ENCODE measurements around the gene LARGE2. TPM values are rescaled to one million over a fixed set of nuclear protein-coding genes. Genes with fewer than 3 reads are reported as not detected.

The LARGE2 gene
- total and polyA plus RNA-seq, 9 of the 15 experiments (the other 6 are each of a cell fraction or from before 2014, with no cell fraction given) = 0.56 to 14.1 (median 6.6) TPM

DNA sequence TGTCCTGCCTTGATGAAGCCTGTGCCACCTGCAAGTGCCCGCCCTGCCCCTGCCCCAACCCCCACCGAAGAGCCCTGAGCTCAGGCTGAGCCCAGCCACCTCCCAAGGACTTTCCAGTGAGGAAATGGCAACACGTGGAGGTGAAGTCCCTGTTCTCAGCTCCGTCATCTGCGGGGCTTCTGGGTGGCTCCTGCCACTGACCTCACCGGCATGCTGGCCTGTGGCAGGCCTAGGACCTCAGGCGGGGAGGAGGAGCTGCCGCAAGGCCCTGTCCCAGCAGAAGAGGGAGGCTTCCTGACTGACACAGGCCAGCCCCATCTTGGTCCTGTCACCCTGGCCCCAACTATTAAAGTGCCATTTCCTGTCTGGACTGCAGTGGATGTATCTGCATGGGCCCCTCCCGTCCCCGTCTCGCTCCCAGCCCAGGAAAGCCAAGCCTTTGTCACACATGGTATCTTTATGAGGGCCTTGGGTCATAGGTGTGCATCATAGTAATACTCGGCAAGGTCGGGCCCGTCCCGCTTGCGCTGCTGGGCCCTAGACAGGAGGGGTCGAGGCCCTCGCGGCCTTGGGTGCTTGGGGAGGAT lies 16.3 kb upstream of the LARGE2 start:
- H3K27ac ChIP-seq (ENCODE audit: extremely low read depth, low read depth, low read length) = no peak overlapping the region
- in situ Hi-C loops (cut with MboI) (no loop called here), intact Hi-C loops (cut with micrococcal nuclease) (no loop called here)
- H3K36me3 ChIP-seq (ENCODE audit: control insufficient read depth, insufficient read depth, low read length) = peaks cover 12% of the 10 kb centered on the region; the same call in 1 of the 3 replicates
- H3K4me2 ChIP-seq (ENCODE audit: insufficient read depth, low read length) = no peak overlapping the region
- CTCF ChIA-PET (ENCODE audit: low intra/inter-chr PET ratio) = no interaction called here
- BruUV-seq (replicated peaks) = no TSS peak
- H2AFZ ChIP-seq (ENCODE audit: low read depth, low read length) = no peak overlapping the region
- FAIRE-seq = peak; percentile 42
- peak in 2 of 4 experiments; percentile 41 to 53 for DNase-seq (ENCODE audit: extremely low read depth in 1 of 4, low spot score in 3 of 4)
- H3K27me3 ChIP-seq (ENCODE audit: control insufficient read depth in 2 of 2, insufficient read depth in 2 of 2, low read length in 2 of 2) = no peaks in the 10 kb centered on the region
- WGBS (ENCODE audit: insufficient coverage, low coverage, missing lambda C conversion rate) = 64% methylated on average over 18 of the region's 19 CpGs
- POLR2A ChIA-PET = interaction anchor here (0.6 to 0.7 kb wide), 2 partner anchors 14 to 23 kb away, joined by 3 to 4 read pairs; no protein-coding TSS in a partner anchor
- no peaks in the 10 kb centered on the region for H3K9me3 ChIP-seq (replicated peaks; ENCODE audit: control insufficient read depth, insufficient read depth, low read depth, low read length)
- H4K20me1 ChIP-seq (replicated peaks; ENCODE audit: control insufficient read depth, insufficient read depth, low read length) = 0 out of 2 replicates have a peak, but pooled peaks cover 3% of the 10 kb centered on the region
- no peak overlapping the region for H3K4me3 ChIP-seq
- peaks cover 6% of the 10 kb centered on the region for H3K9me1 ChIP-seq (ENCODE audit: control insufficient read depth, insufficient read depth, low read length)
- no peaks in the 10 kb centered on the region for H3K79me2 ChIP-seq (ENCODE audit: control insufficient read depth, insufficient read depth, low read length)
- H3K9ac ChIP-seq (ENCODE audit: insufficient read depth in 1 of 2, low read depth in 2 of 2, low read length in 2 of 2) = peak overlapping the region in 1 of 2 experiments; percentile 70; a peak in 1 of 4 replicates
- ATAC-seq = peak; percentile 50
- H3K4me1 ChIP-seq (replicated peaks in 1 of 2; ENCODE audit: control insufficient read depth in 2 of 2, insufficient read depth in 2 of 2, low read length in 2 of 2) = peaks cover 8 to 71% of the 10 kb centered on the region in 2 experiments; a peak in 4 of 5 replicates
- TF ChIP-seq TEAD4 (IDR thresholded peaks at IDR 0.05; ENCODE audit: low read length) (no peak), TEAD4 (CRISPR knock-in tag; IDR thresholded peaks at IDR 0.05; ENCODE audit: borderline replicate concordance) (no peak), MAZ (CRISPR knock-in tag; conservative IDR thresholded peaks at IDR 0.05 in 1 of 2, IDR thresholded peaks at IDR 0.05 in 1 of 2) (no peak), YY1 (IDR thresholded peaks at IDR 0.05; ENCODE audit: borderline replicate concordance in 1 of 3, control insufficient read depth in 1 of 3, extremely low read depth in 1 of 3, insufficient read depth in 3 of 3, insufficient read length in 1 of 3, insufficient replicate concordance in 2 of 3, low read depth in 1 of 3, low read length in 2 of 3) (peak in 1 of 3 experiments; percentile 20), SRSF7 (optimal IDR thresholded peaks at IDR 0.05; ENCODE audit: low read depth, low read length) (no peak), NFIC (IDR thresholded peaks at IDR 0.05) (peak; percentile 63)
- TF ChIP-seq, protein P1, sequence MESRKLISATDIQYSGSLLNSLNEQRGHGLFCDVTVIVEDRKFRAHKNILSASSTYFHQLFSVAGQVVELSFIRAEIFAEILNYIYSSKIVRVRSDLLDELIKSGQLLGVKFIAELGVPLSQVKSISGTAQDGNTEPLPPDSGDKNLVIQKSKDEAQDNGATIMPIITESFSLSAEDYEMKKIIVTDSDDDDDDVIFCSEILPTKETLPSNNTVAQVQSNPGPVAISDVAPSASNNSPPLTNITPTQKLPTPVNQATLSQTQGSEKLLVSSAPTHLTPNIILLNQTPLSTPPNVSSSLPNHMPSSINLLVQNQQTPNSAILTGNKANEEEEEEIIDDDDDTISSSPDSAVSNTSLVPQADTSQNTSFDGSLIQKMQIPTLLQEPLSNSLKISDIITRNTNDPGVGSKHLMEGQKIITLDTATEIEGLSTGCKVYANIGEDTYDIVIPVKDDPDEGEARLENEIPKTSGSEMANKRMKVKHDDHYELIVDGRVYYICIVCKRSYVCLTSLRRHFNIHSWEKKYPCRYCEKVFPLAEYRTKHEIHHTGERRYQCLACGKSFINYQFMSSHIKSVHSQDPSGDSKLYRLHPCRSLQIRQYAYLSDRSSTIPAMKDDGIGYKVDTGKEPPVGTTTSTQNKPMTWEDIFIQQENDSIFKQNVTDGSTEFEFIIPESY (CRISPR knock-in tag; IDR thresholded peaks at IDR 0.05) = peak; percentile 64

All from K562 (cell line).